Measurements from ENCODE around the gene MPO.

GRCh38 chr17:58269557-58270291 is 11.0 kb downstream of the MPO start:
- TF ChIP-seq POLR2A (IDR thresholded peaks at IDR 0.05; ENCODE audit: low read depth, low read length) (no peak), TAF1 (IDR thresholded peaks at IDR 0.05; ENCODE audit: borderline replicate concordance, low read depth, low read length) (no peak), POLR2AphosphoS5 (IDR thresholded peaks at IDR 0.05; ENCODE audit: low read depth, low read length) (no peak)

Data from GM12892 (cell line).